ENCODE data around the gene SEMG1.
A peak's percentile ranks its signal among the peaks of the same experiment; 100 is the strongest.

The SEMG1 gene

DNA sequence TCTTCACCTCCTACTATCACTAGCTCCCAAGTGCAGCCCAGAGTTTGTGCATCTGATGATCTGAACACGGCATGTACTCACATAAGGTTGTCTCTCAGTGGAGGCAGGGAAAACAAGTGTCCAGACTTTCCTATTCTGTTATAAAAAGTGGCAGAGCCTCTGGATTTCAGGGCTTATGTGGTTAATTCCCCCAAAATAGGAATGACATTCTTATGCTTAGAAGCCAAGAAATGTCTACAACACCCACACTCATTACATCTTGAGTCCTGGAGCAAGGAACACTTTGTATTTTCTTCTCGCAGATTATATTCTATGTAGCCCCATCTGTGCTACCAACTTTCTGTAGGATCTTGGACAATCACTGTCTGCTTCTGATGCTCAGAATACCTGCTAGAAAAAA is 13.5 kb upstream of the SEMG1 start:
- H3K4me1 Mint-ChIP-seq: no peaks in the 10 kb centered on the region

DNA sequence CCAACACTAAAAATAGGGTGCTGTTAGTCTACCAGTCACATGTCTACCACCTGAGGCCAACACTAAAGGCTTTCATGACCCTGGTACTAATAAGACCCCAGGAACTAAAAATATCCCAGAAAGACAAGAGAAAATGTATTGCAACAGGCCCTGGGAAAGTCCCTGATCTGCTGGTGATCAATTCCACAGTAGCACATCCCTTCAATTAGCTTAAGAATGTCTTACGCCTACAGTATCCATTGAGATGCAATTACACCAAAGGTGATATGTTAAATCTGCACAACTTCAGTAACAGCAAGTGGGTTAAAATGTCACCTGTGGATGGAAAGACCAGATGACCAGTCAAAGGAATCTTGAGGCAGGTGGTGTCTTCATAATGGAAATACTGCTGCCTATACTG is 3.1 kb downstream of the SEMG1 start:
- no peak overlapping the region for H3K27ac Mint-ChIP-seq

More for the DNA sequence above, 13.5 kb upstream of the SEMG1 start:
- no peak for DNase-seq (ENCODE audit: low spot score in 2 of 2)
- no peaks in the 10 kb centered on the region for H3K9me3 Mint-ChIP-seq
- no peaks in the 10 kb centered on the region for H3K36me3 Mint-ChIP-seq
- no peak for ATAC-seq
- no peak overlapping the region for H3K4me3 Mint-ChIP-seq
- no peak overlapping the region for H3K27ac Mint-ChIP-seq

DNA sequence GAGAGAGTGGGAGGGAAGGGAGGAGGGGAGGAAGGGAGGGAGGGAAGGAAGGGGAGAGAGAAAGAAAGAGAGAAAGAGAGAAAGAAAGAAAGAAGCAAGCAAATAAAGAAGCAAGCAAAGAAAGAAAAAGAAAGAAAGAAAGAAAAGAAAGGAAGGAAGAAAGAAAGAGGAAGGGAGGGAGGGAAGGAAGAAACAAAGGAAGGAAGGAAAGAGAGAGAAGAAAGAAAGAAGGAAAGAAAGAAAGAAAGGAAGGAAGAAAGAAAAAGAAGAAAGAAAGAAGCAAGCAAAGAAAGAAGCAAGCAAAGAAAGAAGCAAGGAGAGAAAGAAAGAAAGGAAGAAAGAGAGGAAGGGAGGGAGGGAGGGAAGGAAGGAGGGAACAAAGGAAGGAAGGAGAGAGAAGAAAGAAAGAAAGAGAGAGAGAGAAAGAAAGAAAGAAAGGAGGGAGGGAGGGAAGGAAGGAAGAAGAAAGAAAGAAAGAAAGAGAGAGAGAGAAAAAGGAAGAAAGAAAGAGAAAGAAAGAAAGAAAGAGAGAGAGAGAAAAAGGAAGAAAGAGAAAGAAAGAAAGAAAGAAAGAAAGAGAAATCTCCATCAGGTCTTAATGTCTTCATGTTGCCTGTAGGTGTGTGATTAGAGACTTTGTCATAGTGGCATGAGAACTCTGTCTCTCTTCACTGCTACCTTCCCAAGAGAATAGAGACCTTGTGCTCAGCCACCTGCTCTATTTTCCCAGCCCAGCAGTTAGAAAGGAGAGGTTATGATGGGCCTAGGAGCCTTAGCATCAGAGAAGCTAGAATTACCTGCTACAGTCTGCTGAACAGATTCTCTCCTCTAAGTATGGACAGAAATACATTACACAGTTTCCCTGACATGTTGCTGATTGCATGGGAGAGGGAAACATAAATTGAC is 5.0 kb downstream of the SEMG1 start:
- no peak for DNase-seq (ENCODE audit: low spot score in 2 of 2)
- Mint-ChIP-seq H3K4me1 (no peaks in the 10 kb centered on the region), H3K4me3 (no peak overlapping the region), H3K36me3 (no peaks in the 10 kb centered on the region), H3K9me3 (no peaks in the 10 kb centered on the region), H3K27ac (no peak overlapping the region)
- ATAC-seq: no peak

More for the DNA sequence above, 3.1 kb downstream of the SEMG1 start:
- ATAC-seq: no peak
- no peaks in the 10 kb centered on the region for H3K36me3 Mint-ChIP-seq
- no peak overlapping the region for H3K4me3 Mint-ChIP-seq
- DNase-seq (ENCODE audit: low spot score in 2 of 2): no peak
- H3K9me3 Mint-ChIP-seq: no peaks in the 10 kb centered on the region
- H3K4me1 Mint-ChIP-seq: no peaks in the 10 kb centered on the region

DNA sequence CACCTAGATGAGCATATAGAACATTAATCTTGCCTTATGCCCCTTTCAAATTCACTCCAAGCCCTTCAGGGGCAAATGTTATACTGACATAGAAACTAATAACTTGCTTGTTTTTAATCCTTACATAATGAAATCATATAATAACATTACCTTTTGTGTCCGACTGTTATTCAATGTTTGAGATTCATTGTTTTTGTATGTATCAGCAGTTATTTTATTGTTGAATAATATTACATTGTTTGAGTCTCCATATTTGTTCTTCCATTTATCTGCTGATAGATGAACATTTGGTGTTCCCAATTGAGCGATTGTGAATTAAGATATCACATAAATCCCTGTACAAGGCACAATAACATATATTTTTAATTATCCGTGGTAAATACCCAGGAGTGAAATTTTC is 6.0 kb downstream of the SEMG1 start:
- Mint-ChIP-seq H3K9me3 (no peaks in the 10 kb centered on the region), H3K27ac (no peak overlapping the region), H3K36me3 (no peaks in the 10 kb centered on the region), H3K4me3 (no peak overlapping the region), H3K4me1 (no peaks in the 10 kb centered on the region)
- ATAC-seq (no peak), DNase-seq (ENCODE audit: low spot score in 2 of 2) (no peak)

DNA sequence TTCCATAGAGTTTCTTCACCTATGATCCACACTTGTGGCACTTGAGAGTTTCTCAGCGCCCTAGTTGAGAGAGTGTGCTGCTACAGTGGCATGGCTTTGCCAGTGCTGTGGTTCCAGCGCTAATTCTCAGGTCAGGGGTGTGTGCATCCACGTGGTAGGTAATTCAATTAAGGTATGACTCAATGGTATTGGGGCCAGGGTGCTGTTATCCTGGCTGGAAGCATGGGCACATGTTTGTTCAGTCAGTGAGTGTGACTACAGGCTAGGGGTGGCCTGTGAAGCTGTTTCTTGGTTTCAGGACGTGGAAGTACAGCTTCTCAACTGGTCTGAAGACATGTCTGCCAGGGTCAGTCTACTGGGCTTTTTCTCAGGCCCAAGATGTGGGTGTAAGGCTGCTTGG is 11.3 kb downstream of the SEMG1 start:
- no peak overlapping the region for H3K27ac Mint-ChIP-seq
- no peaks in the 10 kb centered on the region for H3K36me3 Mint-ChIP-seq
- no peaks in the 10 kb centered on the region for H3K4me1 Mint-ChIP-seq
- DNase-seq (ENCODE audit: low spot score in 2 of 2) (no peak), ATAC-seq (no peak)
- no peak overlapping the region for H3K4me3 Mint-ChIP-seq
- H3K9me3 Mint-ChIP-seq: no peaks in the 10 kb centered on the region

DNA sequence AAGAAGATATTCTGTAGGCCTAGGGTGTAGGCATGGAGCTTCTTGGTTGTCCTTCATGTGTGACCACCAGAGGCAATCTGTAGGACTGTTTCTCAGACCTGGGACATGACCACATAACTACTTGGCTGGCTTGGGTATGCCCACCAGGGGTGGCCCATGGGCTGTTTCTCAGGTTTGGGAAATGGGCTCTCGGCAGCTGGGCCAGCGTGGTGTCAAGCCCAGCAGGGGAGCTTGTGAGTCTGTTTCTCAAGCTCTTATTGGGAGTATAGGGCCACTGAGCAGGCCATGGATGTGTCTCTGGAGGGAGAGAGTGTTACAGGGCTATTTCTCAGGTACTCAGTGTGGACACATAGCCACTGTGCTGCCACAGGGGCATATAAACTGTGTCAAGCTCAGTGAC is 11.8 kb downstream of the SEMG1 start:
- Mint-ChIP-seq H3K36me3 (no peaks in the 10 kb centered on the region), H3K4me1 (no peaks in the 10 kb centered on the region), H3K4me3 (no peak overlapping the region), H3K27ac (no peak overlapping the region), H3K9me3 (no peaks in the 10 kb centered on the region)
- ATAC-seq: no peak
- no peak for DNase-seq (ENCODE audit: low spot score in 2 of 2)

DNA sequence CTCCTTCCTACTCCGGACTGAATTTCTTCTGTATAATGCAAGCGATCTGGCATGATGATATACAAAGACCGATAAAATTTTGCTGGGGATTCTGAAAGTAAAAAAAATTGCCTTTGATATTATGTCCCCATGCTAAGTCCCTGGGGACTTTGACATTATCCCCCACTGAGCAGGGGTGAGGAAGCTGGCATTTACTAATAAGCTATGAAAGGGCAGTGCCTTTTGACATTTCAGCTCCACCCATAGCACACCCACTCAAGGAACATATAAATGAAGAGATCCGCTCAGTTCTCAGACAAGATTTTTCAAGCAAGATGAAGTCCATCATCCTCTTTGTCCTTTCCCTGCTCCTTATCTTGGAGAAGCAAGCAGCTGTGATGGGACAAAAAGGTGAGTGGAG is 14.2 kb downstream of the SEMG1 start, which contains the start of gene SEMG2:
Gene SEMG2 (plus strand): TSS at position 298 of the 400 bp plus-strand sequence. CDS start 17 bp downstream, at position 315.
- Mint-ChIP-seq H3K9me3 (no peaks in the 10 kb centered on the region), H3K4me1 (no peaks in the 10 kb centered on the region), H3K4me3 (no peak within 1 kb of the TSS), H3K27ac (no peak within 1 kb of the TSS), H3K36me3 (no peaks in the 10 kb centered on the region)
- DNase-seq (ENCODE audit: low spot score in 2 of 2) (no peak), ATAC-seq (no peak)

DNA sequence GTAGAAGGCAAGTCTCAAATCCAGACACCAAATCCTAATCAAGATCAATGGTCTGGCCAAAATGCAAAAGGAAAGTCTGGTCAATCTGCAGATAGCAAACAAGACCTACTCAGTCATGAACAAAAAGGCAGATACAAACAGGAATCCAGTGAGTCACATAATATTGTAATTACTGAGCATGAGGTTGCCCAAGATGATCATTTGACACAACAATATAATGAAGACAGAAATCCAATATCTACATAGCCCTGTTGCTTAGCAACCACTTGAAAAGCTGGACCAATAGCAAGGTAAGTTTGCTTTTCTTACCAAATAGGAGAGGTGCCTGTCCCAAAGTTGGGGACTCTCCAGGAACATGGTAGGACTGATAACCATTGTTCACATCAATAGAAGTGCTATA is 16.3 kb downstream of the SEMG1 start:
- no peaks in the 10 kb centered on the region for H3K36me3 Mint-ChIP-seq
- no peaks in the 10 kb centered on the region for H3K4me1 Mint-ChIP-seq
- no peaks in the 10 kb centered on the region for H3K9me3 Mint-ChIP-seq
- ATAC-seq (no peak), DNase-seq (ENCODE audit: low spot score in 2 of 2) (no peak)
- H3K4me3 Mint-ChIP-seq: no peak overlapping the region
- H3K27ac Mint-ChIP-seq: no peak overlapping the region

DNA sequence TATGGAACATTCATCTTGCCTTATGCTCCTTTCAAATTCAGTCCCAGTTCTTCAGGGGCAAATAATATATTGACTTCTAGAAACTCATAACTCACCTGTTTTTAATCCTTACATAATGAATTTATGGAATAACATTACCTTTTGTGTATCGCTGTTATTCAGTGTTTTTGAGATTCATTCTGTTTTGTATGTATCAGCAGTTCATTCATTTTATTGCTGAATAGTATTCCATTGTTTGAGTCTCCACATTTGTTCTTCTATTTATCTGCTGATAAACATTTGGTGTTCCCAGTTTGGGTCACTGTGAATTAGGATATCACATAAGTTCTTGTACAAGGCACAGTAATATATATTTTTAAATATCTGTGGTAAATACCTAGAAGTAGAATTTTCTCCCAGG is 19.5 kb downstream of the SEMG1 start:
- Mint-ChIP-seq H3K27ac (no peak overlapping the region), H3K9me3 (no peaks in the 10 kb centered on the region), H3K4me3 (no peak overlapping the region), H3K36me3 (no peaks in the 10 kb centered on the region), H3K4me1 (no peaks in the 10 kb centered on the region)
- ATAC-seq (no peak), DNase-seq (ENCODE audit: low spot score in 2 of 2) (no peak)

DNA sequence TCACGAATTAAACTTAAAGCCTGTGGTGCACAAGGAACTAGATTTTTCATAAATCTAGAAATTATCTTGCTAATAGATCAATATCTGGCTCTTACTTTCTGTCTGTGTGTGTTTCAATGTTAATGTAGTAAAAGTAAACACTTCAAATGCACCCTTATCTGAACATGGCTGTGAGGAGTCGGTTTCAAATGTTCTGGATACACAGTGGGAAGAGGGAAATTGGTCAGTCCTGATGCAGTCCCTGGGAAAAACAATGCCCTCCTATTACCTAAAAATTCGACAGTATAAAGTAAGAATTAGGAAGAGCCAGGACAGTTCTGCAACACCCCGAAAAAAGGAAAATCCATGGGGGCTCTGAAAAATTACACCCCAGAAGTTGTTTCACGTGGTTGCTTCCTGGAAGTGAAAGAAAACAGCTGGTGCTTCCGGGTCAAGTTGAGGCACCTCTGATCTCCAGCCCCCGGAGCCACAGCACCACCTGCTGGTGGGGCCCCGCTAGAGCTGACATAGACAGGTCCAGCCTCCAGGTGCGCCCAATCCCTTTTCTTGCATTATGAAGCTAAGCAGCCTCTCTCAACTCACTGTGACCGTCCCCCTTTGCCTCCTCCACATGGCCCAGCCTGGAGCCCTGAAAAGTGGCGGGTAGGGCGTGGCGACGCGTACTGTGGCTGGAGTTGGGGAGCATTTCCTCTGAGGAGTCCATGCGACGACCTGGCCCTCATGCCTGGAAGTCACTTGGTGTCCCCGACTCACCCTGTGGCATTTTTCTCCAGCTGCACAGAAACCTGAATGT is 22.6 kb downstream of the SEMG1 start:
- Mint-ChIP-seq H3K36me3 (no peaks in the 10 kb centered on the region), H3K4me3 (no peak overlapping the region), H3K27ac (no peak overlapping the region), H3K4me1 (no peaks in the 10 kb centered on the region), H3K9me3 (peaks cover 4% of the 10 kb centered on the region)
- ATAC-seq: peak; percentile 56
- DNase-seq (ENCODE audit: low spot score in 2 of 2): peak; percentile 31 to 74

DNA sequence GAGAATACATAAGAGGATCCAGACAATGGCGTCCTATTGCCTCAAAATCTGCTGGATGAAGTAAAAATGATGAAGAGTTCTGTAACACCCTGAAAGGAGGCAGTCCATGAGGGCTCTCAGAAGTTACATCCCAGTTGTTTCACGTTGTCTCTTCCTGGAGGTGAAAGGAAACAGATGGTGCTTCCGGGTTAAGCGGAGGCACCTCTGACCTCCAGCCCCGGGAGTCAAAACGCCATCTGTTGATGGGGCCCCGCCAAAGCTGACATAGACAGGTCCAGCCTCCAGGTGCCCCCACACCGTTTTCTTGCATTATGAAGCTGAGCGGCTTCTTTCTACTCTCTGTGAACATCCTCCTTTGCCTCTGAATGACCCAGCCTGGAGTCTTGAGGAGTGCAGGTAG is 23.8 kb downstream of the SEMG1 start:
- DNase-seq (ENCODE audit: low spot score in 2 of 2) (no peak), ATAC-seq (no peak)
- Mint-ChIP-seq H3K4me1 (no peaks in the 10 kb centered on the region), H3K36me3 (no peaks in the 10 kb centered on the region), H3K27ac (no peak overlapping the region), H3K9me3 (peaks cover 7% of the 10 kb centered on the region), H3K4me3 (no peak overlapping the region)

DNA sequence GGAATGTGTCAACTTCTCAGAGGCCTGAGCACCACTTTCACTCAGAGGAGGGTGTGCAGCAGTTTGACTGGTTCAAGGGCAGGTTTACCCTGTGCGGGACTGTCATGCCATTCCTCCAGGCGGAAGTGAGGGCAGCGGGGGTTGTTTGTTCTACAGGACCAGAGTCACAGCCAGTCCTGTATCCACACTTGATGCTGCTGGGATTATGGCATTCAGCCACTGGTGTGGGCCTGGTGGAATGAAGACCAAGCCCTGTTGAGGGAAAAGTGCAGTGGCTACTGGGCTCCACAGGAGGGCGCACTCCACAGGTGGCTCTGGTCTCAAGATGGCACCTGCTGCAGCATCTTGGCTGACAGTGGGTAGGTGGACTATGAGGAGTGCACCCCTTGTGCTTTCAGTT is 29.2 kb downstream of the SEMG1 start:
- H3K4me1 Mint-ChIP-seq: no peaks in the 10 kb centered on the region
- ATAC-seq (no peak), DNase-seq (ENCODE audit: low spot score in 2 of 2) (no peak)
- peaks cover 7% of the 10 kb centered on the region for H3K9me3 Mint-ChIP-seq
- no peak overlapping the region for H3K27ac Mint-ChIP-seq
- H3K4me3 Mint-ChIP-seq: no peak overlapping the region
- H3K36me3 Mint-ChIP-seq: no peaks in the 10 kb centered on the region

DNA sequence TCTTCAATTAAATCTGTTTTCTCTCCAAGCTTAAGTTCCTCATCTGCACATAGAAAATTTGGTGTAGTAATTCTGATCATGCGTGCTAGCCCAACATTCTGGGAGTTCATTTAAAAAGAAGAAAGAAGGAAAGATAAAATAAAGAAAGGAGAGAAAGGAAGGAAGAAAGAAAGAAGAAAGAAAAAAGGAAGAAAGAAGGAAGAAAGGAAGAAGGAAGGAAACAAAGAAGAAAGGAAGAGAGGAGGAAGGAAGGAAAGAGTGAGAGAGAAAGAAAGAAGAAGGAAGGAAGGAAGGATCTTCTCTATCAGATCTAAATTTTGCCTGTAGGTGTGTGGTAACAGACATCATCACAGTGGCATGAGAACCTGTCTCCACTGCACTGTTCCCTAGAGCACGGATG is 31.3 kb downstream of the SEMG1 start:
- H3K4me3 Mint-ChIP-seq: no peak overlapping the region
- ATAC-seq: no peak
- peaks cover 7% of the 10 kb centered on the region for H3K9me3 Mint-ChIP-seq

DNA sequence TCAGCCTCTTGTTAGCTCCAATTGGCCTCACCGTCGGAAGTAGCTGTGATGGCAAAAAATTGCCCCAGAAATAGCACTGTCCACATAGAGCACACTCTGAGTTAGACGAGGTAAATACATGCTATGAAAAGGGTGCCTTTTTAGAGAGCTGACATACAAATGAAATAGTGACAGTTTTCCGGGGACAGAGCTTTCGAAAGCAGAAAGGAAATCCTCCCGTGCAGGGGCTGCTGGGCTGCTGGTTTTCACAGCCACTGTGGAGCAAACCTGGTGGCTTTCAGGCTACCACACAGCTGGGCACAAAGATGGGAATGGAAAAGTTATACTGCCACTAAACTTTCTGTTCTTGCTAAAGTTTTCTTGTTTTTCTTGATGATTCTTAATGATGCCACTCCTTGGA is 39.3 kb downstream of the SEMG1 start:
- Mint-ChIP-seq H3K27ac (no peak overlapping the region), H3K4me1 (no peaks in the 10 kb centered on the region), H3K4me3 (no peak overlapping the region), H3K9me3 (no peaks in the 10 kb centered on the region), H3K36me3 (no peaks in the 10 kb centered on the region)
- DNase-seq (ENCODE audit: low spot score in 2 of 2) (no peak), ATAC-seq (no peak)

More for the DNA sequence above, 31.3 kb downstream of the SEMG1 start:
- no peak for DNase-seq (ENCODE audit: low spot score in 2 of 2)
- Mint-ChIP-seq H3K36me3 (no peaks in the 10 kb centered on the region), H3K4me1 (no peaks in the 10 kb centered on the region), H3K27ac (no peak overlapping the region)

DNA sequence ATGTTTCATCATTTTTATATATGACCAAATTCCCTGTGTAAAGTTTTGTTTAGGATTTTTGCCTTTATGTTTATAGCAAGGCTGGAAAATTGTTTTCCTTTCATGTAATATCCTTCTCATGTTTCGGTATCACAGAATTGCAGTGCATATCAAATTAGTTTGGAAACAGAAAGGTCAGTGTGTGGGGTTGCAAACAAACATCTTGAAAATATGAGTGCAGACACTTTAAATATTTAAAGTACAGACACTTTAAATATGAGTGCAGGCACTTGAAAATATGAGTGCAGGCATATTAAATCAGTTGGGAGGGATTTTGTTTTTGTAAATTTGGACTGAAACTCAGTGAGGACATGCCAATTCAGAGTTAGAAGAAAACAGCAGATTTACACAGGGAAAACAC is 41.0 kb downstream of the SEMG1 start:
- H3K36me3 Mint-ChIP-seq: no peaks in the 10 kb centered on the region
- no peak overlapping the region for H3K4me3 Mint-ChIP-seq
- H3K27ac Mint-ChIP-seq: no peak overlapping the region
- ATAC-seq (no peak), DNase-seq (ENCODE audit: low spot score in 2 of 2) (no peak)
- H3K4me1 Mint-ChIP-seq: no peaks in the 10 kb centered on the region
- H3K9me3 Mint-ChIP-seq: no peaks in the 10 kb centered on the region

DNA sequence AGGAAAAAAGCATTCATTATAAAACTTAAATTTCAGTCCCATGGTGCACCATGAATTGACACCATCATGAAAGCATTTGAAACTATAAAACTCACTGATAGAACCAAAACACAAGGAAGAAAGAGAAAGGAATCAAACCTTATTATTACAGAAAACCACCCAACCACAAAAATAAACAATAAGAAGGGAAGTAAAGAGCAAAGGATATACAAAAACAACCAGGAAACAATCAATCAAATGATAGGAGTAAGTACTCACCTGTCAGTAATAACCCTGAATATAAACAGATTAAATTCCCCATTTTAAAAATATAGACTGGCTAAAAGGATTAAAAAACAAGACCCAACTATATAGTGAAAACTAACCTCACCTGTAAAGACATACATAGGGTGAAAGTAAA is 41.8 kb downstream of the SEMG1 start:
- H3K9me3 Mint-ChIP-seq: no peaks in the 10 kb centered on the region
- ATAC-seq: no peak

More for the DNA sequence above, 41.8 kb downstream of the SEMG1 start:
- Mint-ChIP-seq H3K27ac (no peak overlapping the region), H3K4me3 (no peak overlapping the region), H3K36me3 (no peaks in the 10 kb centered on the region), H3K4me1 (no peaks in the 10 kb centered on the region)
- no peak for DNase-seq (ENCODE audit: low spot score in 2 of 2)
